ENCODE measurements around the gene EPHB2.

DNA sequence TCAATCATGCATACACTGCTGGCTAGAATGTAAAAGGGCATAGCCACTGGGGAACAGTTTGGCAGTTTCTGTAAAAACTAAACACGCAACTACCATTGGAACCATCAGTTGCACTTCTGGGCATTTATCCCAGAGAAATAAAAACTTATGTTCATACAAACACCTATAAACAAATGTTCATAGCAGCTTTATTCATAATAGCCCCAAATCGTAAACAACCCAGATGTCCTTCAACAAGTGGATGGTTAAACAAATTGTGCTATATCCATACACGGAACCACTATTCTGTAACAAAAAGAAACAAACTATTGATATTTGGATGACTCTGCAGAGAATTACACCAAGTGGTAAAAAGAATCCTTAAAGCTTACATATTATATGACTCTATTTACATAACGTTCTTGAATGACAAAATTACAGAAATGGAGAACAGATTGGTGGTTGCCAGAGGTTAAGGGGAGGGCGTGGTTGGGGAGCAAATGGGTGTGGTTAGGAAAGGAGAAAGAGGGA, 239.2 kb downstream of the EPHB2 start:
- TF ChIP-seq POLR2AphosphoS5 (IDR thresholded peaks at IDR 0.05; ENCODE audit: low read depth, low read length) (no peak), TAF1 (IDR thresholded peaks at IDR 0.05; ENCODE audit: borderline replicate concordance, insufficient read depth, low read length) (no peak), FOXP2 (optimal IDR thresholded peaks at IDR 0.05; ENCODE audit: borderline replicate concordance, extremely low read depth, extremely low read length, insufficient read depth) (no peak), SIN3A (IDR thresholded peaks at IDR 0.05; ENCODE audit: borderline replicate concordance, insufficient read depth, low read length) (no peak)
- TF ChIP-seq, protein P1, sequence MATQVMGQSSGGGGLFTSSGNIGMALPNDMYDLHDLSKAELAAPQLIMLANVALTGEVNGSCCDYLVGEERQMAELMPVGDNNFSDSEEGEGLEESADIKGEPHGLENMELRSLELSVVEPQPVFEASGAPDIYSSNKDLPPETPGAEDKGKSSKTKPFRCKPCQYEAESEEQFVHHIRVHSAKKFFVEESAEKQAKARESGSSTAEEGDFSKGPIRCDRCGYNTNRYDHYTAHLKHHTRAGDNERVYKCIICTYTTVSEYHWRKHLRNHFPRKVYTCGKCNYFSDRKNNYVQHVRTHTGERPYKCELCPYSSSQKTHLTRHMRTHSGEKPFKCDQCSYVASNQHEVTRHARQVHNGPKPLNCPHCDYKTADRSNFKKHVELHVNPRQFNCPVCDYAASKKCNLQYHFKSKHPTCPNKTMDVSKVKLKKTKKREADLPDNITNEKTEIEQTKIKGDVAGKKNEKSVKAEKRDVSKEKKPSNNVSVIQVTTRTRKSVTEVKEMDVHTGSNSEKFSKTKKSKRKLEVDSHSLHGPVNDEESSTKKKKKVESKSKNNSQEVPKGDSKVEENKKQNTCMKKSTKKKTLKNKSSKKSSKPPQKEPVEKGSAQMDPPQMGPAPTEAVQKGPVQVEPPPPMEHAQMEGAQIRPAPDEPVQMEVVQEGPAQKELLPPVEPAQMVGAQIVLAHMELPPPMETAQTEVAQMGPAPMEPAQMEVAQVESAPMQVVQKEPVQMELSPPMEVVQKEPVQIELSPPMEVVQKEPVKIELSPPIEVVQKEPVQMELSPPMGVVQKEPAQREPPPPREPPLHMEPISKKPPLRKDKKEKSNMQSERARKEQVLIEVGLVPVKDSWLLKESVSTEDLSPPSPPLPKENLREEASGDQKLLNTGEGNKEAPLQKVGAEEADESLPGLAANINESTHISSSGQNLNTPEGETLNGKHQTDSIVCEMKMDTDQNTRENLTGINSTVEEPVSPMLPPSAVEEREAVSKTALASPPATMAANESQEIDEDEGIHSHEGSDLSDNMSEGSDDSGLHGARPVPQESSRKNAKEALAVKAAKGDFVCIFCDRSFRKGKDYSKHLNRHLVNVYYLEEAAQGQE (IDR thresholded peaks at IDR 0.05; ENCODE audit: insufficient read depth in 1 of 2, low read depth in 2 of 2, low read length in 2 of 2) = no peak

Measured in PFSK-1 (cell line).